Inflammatory macrophage treated with lipopolysaccharide for 4 hours (primary cell): ENCODE measurements around the gene NOL9.
A peak's percentile ranks its signal among the peaks of the same experiment; 100 is the strongest.
"Not testable (repeated sequence)": the region's sequence is repeated elsewhere in the genome, so short reads cannot be mapped to it uniquely, and the experiment has no call there.

Experiments
- DNase-seq: peaks from one replicate; pipeline ENCODE4 v3.0.0-alpha.2; 2020

The NOL9 gene

DNA sequence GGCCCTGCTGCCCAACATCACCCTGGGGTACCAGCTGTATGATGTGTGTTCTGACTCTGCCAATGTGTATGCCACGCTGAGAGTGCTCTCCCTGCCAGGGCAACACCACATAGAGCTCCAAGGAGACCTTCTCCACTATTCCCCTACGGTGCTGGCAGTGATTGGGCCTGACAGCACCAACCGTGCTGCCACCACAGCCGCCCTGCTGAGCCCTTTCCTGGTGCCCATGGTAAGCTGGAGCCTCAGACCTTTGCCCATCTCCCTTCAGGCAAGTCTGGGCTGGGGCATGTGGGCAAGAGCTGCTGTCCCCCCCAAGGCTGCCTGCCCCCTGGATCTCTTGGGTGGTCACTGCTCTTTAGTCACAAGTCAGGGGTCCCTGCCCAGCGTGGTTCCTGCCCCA is 16.7 kb upstream of the NOL9 start:
- no peak for DNase-seq

DNA sequence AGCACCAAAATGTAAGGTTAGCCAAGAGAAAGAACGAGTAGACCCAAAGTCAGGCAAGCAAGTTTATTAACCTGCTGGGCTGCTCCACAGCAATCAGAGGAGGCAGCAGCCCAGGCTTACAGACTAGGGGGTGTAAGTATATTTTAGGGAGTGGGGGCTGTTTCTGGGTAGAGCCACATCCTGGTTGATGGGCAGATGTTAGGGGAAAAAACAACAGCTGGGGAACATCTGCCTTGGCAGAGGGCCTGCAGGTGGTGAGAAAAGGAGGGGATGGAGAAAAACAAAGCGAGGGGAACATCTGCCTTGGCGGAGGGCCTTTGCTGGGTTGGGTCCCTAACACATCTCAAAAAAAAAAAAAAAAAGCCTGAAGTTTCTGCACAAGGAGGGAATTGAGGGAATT is 15.8 kb upstream of the NOL9 start:
- DNase-seq = no peak

DNA sequence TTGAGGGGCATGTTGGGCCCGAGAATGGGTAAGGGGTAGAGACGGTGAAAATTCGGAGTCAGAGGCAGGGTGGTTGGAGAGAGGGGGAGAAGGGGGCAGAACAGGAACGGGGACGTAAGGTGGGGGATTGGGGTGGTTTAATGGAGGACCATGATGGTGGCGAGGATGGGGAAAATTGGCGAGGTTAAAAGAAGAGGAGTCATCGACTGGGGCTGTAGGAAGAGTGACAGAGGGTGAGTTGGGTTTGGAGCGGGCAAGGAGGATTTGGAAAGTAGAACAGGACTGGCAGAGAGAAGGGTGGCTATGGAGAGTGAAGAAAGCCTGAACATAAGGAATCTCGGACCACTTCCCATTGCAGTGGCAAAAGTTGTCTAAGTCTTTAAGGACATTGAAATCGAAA is 14.7 kb upstream of the NOL9 start:
- DNase-seq = no peak

DNA sequence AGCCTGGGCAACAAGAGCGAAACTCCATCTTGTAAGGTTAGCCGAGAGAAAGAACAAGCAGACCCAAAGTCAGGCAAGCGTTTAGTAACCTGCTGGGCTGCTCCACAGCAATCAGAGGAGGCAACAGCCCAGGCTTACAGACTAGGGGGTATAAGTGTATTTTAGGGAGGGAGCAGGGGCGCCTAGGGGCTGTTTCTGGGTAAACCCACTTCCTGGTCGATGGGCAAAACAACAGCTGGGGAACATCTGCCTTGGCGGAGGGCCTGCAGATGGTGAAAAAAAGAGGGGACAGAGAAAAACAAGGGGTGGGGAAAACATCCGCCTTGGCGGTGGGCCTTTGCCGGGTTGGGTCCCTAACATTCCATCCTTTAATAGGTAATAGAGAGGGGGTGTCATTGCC is 6.0 kb upstream of the NOL9 start:
- DNase-seq = no peak

DNA sequence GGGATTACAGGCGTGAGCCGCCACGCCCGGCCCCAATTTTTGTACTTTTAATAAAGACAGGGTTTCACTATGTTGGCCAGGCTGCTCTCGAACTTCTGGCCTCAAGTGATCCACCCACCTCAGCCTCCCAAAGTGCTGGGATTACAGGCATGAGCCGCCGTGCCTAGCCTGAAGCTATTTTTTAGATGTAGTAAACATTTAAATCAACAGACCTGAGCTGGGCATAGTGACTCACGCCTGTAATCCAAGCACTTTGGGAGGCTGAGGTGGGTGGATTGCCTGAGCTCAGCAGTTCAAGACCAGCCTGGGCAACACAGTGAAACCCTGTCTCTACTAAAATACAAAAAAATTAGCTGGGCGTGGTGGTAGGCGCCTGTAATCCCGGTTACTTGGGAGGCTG is 4.8 kb upstream of the NOL9 start:
- not testable (repeated sequence) for DNase-seq

DNA sequence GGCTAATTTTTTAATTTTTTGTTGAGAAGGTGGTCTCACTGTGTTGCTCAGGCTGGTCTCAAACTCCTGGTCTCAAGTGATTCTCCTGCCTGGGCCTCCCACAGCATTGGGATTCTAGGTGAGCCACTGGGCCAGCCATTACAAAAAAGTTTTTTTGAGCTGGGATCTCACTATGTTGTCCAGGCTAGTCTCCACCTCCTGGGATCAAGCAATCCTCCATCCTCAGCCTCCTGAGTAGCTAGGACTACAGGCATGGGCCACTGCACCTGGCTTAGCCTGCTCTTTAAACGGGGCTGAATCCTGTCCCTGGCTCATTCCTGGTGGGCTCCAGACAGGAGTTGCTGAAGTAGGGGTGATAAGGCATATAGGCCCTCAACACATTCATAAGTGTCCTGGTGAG is 3.3 kb upstream of the NOL9 start:
- no peak for DNase-seq

DNA sequence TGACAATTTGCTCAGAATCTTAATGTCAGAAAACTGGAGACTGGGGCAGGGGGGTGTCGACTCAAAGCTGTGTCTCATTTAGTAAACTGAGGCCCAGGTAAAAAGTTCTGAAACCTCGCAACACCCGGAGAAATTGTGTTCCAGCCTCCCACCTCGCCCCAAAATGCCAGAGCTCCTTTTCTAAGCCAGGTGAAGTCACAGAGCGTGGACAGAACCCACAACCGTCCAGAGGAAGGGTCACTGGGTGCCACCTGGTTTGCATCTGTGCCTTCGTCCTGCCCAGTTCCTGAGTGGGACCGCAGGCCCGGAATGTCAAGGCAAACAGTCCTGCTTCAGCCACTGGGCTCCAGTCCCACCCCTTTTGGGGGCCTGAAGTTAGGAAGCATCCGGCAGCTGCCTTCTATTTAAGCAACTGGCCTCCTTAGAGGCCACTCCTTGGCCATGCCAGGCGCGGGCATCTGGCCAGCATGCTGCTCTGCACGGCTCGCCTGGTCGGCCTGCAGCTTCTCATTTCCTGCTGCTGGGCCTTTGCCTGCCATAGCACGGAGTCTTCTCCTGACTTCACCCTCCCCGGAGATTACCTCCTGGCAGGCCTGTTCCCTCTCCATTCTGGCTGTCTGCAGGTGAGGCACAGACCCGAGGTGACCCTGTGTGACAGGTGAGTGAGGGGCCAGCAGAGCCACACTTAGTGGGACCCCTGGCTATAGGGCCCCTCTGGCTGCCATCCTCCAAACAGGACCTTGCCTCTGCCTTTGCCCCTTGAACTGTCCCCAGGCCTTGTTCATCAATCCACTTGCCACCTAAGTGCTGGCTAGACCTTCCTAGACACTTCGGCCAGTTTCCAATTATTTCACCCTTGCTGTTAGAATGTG is 830 bp upstream of the NOL9 start, which contains the start of gene TAS1R1:
Gene TAS1R1 (plus strand): TSS at position 401 of the 872 bp plus-strand sequence. CDS start 67 bp downstream, at position 468.
- DNase-seq = no peak

DNA sequence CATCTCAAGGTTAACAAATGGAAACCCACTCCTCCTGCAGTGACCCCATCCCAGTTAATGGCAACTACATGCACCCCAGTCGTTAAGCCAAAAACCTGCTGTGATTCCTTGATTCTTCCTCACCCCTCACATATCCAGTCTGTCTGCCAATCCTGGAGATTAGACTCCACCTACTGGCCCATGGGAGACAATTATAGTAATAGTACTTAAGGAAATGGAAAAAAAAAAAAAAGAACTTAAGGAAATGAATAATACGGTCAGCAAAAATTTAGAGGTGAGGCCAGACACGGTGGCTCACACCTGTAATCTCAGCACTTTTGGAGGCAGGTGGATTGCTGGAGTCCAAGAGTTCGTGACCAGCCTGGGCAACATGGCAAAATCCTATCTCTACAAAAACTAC is 7.0 kb downstream of the NOL9 start:
- no peak for DNase-seq

DNA sequence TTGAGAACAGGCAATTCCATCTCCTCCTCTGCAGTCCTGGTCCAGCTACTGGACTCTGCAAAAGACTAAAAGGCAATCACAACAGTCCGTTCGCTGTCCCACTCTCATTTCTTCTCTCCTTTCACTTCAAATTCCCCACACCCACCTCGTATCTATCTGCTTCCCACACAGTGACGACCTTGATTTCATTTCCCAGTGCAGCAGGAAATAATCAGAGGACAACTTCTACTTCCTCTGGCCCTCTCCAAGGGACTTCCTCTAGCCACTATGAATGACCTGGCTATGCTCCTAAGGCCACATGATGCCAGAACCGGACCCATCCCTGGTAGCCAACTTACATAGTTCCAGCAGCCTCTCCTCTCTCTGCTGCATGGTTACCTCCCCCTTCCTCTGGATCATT is 8.0 kb downstream of the NOL9 start:
- DNase-seq = peak; percentile 7

DNA sequence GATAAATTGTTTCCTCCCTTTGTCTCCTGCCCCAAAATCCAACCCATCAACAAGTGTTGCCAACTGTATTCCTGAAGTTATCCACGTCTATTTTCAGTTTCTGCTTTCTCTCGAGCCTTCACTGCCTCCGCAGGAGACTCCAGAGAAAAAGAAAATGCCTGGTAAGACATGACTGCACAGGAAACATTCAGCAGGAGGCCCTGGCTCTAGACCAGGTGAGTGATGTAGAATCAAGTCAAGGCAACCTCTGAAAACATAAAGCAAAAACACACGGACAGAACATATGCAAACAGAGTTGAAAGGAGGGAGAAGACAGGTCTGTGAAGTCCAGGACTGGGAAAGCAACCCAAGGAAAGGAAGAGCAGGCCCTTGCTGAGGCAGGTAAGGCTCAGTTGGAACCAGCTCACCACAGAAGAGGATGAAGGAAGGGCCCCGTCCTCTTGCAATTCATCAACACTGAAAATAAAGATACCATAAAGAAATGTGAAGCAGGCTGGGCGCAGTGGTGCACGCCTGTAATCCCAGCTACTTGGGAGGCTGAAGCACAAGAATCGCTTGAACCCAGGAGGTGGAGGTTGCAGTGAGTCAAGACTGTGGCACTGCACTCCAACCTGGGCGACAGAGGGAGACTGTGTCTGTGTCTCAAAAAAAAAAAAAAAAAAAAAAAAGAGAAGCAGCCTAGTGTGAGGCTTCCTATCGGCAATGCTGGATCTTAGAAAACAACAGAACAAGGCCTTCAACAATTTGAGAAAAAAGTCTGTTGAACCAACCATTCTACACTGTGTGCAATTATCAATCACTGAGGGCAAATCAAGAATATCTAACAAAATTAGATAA is 8.8 kb downstream of the NOL9 start:
- no peak for DNase-seq

DNA sequence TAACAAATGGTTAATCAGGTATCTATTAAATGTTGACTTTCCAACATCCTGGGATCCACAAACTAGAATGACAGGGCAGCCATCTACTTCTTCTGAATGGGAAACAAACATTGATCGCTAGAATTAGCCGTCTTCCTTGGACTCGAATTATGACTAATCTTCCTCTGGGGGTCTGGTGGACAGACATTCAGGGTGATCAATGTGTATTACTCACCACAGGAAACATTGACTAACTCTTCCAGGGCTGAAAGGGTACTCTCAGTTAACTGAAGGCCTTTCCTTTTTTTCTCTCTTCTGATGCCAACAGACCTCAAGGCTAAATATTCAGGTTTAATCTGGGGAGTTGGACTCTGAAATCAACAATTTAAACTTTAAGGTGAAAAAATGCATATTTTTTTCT is 9.5 kb downstream of the NOL9 start:
- DNase-seq = no peak

DNA sequence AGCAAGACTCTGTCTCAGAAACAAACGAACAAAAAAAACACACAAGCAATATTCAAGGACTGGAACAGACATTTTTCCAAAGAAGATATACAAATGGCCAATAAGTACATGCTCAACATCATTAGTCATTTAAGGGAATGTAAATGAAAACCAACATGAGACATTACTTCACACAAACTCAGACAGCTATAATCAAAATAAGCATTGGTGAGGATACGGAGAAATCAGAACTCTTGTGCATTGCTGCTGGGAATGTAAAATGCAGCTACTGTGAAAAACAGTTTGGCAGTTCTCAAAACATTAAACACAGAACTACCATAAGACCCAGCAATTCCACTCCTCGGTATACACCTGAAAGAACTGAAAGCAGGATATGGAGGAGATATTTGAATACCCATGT is 15.4 kb downstream of the NOL9 start:
- no peak for DNase-seq

DNA sequence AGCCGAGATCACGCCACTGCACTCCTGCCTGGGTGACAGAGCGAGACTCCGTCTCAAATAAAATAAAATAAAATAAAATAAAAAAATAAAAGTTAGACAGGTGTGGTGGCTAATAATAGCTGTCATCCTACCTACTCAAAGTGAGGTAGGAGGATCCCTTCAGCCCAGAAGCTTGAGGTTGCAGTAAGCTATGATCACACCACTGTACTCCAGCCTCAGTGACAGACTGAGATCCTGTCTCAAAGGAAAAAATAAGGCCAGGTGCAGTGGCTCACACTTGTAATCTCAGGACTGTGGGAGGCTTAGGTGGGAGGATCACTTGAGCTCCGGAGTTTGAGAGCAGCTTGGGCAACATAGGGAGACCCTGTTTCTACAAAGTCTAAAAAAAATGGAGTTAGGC is 18.0 kb downstream of the NOL9 start:
- DNase-seq = no peak

DNA sequence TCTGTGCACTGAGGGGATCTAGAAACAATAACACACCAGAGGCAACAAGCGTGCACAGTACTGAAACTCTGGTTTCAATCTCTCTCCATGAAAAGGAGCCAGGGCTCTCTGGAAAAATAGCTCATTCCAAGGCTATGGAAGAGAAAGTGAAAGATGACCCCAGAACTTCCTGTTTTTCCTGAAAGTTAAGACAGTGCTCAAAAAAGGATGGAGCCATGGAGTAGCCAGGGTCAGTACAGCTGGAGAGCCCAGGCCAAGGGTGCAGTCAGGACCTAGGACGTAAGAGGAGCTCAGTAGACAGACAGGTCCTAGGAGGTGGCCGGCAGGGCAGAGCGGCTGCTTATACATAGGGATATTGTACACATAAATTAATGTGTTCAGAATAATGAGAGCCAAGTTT is 19.1 kb downstream of the NOL9 start:
- peak; percentile 5 for DNase-seq

DNA sequence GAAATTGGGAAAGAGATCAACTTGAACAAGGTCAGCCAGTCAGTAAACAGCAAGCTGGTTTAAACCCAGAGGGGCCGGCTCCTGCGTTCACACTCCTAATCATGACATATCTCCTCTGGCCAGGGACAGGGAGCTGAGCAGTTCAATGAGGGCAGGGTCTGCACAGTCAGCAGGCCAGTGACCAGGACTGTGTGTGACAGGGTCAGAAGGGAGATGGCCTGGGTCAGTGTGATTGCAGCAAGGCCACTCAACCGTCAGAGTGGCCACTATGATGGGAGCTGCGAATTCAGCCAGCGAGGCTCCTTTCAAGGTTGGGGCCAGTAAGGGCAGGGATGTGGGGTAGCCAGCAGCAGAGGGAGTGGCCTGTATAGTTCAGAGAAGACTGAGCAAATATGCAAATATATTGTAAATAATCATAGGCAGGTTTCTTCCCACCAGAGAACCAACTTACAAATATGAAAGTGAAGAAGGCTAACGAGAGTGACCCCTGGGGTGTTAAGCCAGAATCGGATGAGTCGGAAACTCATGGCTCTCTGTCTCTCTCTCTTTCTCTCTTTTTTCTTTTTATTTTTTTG is 20.0 kb downstream of the NOL9 start:
- DNase-seq = no peak

DNA sequence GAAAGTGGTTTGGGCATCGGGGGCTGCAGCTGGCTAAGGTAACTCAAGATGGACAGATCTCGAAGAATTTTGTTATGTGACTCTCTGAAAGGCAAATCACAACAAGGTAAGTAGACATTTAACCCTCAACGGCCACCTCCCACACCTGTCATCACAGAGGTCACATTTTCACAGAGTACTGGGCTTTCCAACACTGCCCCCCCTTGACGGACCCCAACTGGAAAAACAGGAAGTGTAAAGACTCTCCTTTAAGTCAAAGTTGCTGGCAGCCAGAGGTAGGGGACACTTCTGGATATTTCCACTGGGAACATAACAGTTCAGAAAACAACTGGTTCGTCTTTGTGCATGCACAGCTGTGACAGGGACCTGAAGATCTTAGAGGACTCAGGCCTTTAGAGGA is 22.3 kb downstream of the NOL9 start:
- DNase-seq = no peak

DNA sequence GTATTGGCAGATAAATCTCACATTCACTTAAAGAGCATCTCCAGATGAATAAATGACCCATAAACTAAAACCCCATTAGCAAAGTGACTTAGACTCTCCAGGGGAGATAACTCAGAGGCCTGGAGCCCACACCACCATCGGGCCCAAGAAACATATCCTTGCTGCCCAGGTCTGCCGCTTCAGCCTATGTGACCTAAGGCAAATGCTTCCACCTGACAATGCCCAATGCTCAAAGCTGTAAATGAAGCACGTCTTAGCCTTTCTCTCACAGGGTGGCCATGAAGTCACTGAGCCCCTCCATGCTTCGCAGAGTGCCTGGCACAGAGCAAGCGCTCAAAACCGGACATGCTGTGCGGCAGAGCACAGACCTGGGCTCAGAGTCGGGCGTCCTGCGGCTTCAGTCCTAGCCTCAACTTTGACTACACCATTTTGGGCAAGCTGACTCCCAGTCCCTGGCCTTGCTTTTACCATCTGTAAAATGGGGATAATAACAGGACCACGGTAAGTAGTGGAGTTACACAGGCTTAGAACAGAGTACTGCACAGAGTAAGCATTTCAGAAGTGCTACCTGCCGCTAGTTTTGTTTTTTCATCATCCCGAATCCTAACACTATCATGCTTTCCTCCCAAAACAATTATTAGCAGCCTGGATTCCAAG is 23.7 kb downstream of the NOL9 start:
- DNase-seq = no peak

DNA sequence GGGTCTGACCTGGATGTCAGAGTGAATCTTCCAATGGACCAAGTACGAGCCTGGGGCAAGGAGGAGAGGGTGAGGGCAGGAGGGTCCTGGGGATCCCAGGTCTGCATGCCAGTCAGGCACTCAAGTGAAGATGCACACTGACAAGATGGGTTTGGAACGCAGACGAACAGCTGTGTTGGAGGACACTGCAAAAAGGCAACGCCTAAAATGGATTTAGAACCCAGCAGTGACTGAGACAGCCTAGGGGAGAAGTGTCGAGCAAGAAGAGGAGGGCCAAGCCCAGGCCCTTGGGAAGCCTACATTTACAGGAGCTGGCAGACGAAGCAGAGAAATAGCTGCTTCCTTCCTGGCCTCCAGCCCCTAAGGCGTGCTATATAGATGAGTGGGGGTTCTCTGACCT is 25.8 kb downstream of the NOL9 start:
- no peak for DNase-seq

DNA sequence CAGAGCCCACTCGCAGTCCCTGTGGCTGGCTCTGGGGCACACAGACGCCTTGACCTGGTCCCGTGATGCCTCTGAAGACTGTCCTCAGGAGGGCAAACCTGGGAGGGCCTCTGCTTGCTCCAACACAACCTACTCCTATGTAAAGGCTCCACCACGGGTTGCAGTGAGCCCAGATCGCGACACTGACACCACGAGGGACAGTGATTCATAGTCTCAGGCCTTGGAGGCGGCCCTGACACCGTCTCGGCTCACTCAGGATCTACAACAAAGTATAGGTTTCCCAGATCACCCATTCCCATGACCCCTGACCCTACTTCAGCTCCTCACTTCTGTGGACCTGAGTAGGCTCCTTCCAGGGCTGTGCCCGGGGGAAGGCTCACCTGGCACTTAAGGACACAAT is 28.0 kb downstream of the NOL9 start:
- no peak for DNase-seq

DNA sequence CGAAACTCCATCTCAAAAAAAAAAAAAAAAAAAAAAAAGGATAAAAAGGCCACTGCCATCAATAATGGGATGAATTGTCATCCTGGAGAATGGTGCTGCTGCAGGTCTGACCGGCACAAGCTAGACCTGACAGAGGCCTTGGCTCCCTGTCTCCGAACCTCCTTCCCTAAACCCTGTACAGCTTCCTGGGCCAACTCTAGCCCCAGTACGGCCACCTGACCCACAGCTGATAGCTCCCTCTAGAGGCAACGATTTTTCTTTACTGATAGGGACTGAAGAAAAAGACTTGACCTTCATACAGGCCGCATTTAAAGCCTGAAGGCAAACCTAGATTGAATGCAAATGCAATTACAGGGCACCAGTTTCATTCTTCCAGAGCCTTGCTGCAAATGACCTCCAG is 30.7 kb downstream of the NOL9 start:
- DNase-seq = peak; percentile 59

DNA sequence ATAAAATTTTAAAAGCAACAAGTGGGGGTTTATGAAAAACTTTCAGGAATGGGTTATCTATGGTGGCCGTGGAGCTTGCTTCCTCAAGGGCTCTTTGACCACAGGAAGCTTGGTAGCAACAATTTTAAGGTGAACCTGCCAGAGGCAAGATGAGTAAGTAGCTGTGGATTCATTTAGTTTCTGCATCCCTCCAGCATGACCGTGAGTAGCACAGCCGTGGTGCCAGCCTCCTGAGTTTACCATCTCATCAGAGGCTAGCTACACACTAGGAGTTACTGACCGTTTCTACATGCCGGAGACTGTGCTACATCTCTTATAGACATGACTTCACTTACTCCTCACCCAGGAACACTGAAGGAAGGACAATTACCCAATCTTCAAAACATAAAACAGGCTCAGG is 32.8 kb downstream of the NOL9 start:
- DNase-seq = no peak

DNA sequence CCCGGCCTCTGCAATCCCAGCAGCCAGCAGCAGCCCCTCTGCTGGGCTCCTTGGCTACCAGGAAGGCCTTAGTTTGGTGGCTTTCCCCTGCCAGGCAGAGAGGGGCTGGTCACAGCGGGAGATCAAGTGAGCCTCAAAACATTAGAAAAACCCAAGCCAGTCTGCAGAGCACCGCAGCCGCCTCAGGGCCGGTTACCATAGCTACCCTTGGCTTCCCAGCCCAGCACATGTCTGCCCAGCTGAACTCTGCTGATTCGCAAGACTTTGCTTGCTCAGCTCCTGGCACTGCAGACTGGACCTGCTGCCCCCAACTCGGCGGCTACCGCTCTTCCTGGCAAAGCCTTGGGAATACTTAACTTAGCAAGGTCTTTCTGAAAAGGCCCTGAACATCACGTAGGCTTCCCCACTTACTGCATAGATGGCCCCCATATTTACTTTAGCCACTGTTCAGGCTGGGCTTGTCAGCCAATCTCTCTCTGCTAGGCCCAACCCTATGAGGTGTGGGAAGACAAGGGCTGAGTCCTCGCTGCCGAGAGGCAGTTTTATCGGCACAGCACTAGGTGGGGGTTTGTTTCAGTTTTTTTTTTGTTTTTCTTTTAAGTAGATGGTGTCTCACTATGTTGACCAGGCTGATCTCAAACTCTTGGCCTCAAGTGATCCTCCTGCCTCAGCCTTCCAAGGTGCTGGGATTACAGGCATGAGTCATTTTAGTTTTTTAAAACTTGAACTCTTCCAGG is 34.2 kb downstream of the NOL9 start:
- no peak for DNase-seq
